Neural crest cell (in vitro differentiated cells): ENCODE results near the gene SLC25A11. TPM values are rescaled to one million over a fixed set of nuclear protein-coding genes. Genes with fewer than 3 reads are reported as not detected.

Experiments used
- DNase-seq: peaks from one replicate; pipeline ENCODE4 v3.0.0; 2021; ENCODE audit warnings: low read depth, mixed read lengths, low spot score
- H3K27ac Mint-ChIP-seq: one replicate; pipeline ENCODE4 v1.8.0; 2021; ENCODE audit warnings: mild to moderate bottlenecking, mixed read lengths; ENCODE audit not compliant: unreplicated experiment
- H3K27me3 Mint-ChIP-seq: 2 replicates; pipeline ENCODE4 v1.8.0; 2021; ENCODE audit warnings: low read depth, mild to moderate bottlenecking, mixed read lengths
- H3K36me3 Mint-ChIP-seq: 2 replicates; pipeline ENCODE4 v1.8.0; 2021; ENCODE audit warnings: low read depth, mild to moderate bottlenecking, mixed read lengths
- H3K4me1 Mint-ChIP-seq: 2 replicates; pipeline ENCODE4 v1.8.0; 2021; ENCODE audit warnings: mixed read lengths
- H3K4me3 Mint-ChIP-seq: one replicate; pipeline ENCODE4 v1.8.0; 2021; ENCODE audit warnings: mild to moderate bottlenecking, mixed read lengths
- H3K9me3 Mint-ChIP-seq: 2 replicates; pipeline ENCODE4 v1.8.0; 2021; ENCODE audit warnings: mixed read lengths
- CTCF ChIP-seq: fragments of 200-600 bp; sonication (generic); conservative IDR thresholded peaks from 2 replicates; pipeline ENCODE4 v1.5.0; 2021; ENCODE audit warnings: antibody characterized with exemption, mild to moderate bottlenecking
- microRNA-seq: library from miRNA; unstranded; fragments of <30 nt; microRNA quantifications from one replicate; pipeline ENCODE4, GENCODE V29; 2020
- total RNA-seq: library from RNA; stranded (reverse); gene quantifications from 2 replicates; pipeline ENCODE4 v1.2.1, GENCODE V29; 2021

SLC25A11 gene
- total RNA-seq, 1 donor from 2014 or later, result 67.7 TPM

DNA sequence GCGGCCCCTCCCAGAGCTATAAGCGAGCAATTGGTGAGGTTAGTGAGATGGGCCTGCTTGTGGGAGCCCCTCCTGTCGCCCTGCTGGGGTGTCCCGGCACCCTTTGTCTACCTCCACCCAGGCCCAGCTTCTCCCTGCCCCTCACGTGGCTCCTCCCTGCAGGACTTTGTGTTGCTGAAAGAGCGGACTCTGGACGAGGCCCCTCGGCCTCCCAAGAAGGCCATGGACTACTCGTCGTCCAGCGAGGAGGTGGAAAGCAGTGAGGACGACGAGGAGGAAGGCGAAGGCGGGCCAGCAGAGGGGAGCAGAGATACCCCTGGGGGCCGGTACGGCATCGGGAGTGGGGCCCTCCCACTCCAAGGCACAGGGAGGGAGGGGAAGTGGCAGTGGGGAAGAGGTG lies 46.6 kb downstream of the SLC25A11 start:
- no peak for DNase-seq
- TF ChIP-seq CTCF, result no peak
- Mint-ChIP-seq H3K27ac (no peak overlapping the region), H3K4me1 (peaks cover under 1% of the 10 kb centered on the region), H3K4me3 (no peak overlapping the region), H3K36me3 (no peaks in the 10 kb centered on the region), H3K9me3 (no peaks in the 10 kb centered on the region), H3K27me3 (no peaks in the 10 kb centered on the region)

DNA sequence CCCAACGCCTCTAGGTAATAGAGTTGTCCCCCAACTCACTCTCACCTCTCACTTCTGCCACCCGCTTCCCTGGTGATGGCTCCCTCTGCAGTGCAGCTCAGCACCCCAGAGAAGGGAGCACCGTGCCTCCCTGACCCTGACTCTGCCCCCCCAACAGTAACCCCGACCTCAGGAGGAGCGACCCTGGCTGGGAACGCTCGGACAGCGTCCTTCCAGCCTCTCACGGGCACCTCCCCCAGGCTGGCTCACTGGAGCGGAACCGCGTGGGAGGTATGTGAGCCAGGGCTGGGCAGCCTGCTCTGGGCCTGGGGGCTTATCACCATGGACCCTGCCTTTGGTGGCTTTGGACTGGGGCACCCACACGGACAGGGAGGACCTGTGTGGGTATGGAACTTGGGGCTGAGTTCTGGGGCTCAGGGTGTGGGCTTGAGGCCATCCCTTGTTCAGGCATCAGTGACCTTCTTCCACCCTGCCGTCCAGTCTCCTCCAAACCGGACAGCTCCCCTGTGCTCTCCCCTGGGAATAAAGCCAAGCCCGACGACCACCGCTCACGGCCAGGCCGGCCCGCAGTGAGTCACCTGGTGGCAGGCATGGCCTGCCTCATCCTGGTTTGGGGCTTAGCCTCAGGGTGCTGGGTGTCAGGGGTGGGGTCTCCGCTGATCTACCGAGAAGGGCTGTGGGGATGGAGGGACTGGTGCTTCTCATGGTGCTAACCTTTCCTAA lies 47.2 kb downstream of the SLC25A11 start:
- DNase-seq, result no peak
- Mint-ChIP-seq H3K4me3 (no peak overlapping the region), H3K27me3 (no peaks in the 10 kb centered on the region), H3K27ac (no peak overlapping the region), H3K9me3 (no peaks in the 10 kb centered on the region), H3K4me1 (no peaks in the 10 kb centered on the region), H3K36me3 (no peaks in the 10 kb centered on the region)
- no peak for TF ChIP-seq CTCF

DNA sequence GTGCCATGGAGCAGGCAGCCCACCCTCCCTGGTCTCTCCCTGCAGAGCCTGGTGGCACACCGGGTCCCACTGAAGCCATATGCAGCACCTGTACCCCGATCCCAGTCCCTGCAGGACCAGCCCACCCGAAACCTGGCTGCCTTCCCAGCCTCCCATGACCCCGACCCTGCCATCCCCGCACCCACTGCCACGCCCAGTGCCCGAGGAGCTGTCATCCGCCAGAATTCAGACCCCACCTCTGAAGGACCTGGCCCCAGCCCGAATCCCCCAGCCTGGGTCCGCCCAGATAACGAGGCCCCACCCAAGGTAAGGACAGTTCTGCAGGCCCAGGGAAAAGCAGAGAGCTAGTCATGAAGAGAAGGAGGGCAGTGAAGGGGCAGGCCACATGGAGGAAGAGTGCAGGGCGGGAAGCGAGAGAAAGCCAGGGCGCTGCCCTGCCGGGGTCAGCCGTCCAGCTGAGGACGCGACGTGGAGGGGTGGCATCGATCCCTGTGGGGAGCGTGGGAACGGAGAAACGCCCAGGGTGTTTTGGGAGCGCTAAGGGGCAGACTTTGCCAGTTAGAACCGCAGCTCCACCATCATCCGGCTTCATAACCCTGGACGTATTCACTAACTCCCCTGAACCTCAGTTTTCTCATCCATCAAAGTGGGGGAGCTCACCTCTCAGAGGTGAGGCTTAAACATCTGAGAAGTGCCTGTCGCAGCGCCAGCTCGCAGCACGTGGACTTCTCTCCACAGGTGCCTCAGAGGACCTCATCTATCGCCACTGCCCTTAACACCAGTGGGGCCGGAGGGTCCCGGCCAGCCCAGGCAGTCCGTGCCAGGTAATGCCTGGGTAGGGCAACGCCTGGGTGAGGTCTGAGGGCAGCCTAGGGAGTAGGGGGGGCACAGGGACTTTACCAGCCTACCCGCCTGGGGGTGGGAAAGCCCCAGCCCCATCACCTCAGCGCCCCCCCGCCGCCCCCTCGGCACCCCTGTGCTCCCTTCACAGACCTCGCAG lies 48.1 kb downstream of the SLC25A11 start:
- H3K36me3 Mint-ChIP-seq, result no peaks in the 10 kb centered on the region
- H3K4me1 Mint-ChIP-seq, result no peaks in the 10 kb centered on the region
- DNase-seq, result no peak
- H3K27me3 Mint-ChIP-seq, result no peaks in the 10 kb centered on the region
- H3K4me3 Mint-ChIP-seq, result no peak overlapping the region
- H3K27ac Mint-ChIP-seq, result no peak overlapping the region
- no peak for TF ChIP-seq CTCF
- H3K9me3 Mint-ChIP-seq, result no peaks in the 10 kb centered on the region

GRCh38 chr17:4887581-4887980 lies 52.3 kb downstream of the SLC25A11 start:
- Mint-ChIP-seq H3K4me1 (no peaks in the 10 kb centered on the region), H3K27me3 (no peaks in the 10 kb centered on the region), H3K9me3 (no peaks in the 10 kb centered on the region), H3K4me3 (no peak overlapping the region), H3K27ac (no peak overlapping the region), H3K36me3 (peaks cover 3% of the 10 kb centered on the region)
- TF ChIP-seq CTCF, result no peak
- no peak for DNase-seq

Small RNAs within 50 kb of the gene (microRNA-seq; reads per million reads assigned to microRNA genes)
- not detected for gene MIR6864
- not detected for gene MIR6865

Other genes starting within 250 kb of the SLC25A11 start
- 102 and 107 TPM in 2 replicates for gene PELP1, start 235.9 kb downstream of the SLC25A11 start, total RNA-seq
- 66.7 and 73.4 TPM in 2 replicates for gene ARRB2, start 229.4 kb downstream of the SLC25A11 start, total RNA-seq
- gene MED11, start 208.6 kb downstream of the SLC25A11 start, total RNA-seq, result 18.6 and 19.5 TPM in 2 replicates
- not detected in 2 replicates for gene ZMYND15, start 200.2 kb downstream of the SLC25A11 start, total RNA-seq
- gene CXCL16, start 200.1 kb downstream of the SLC25A11 start, total RNA-seq, result not detected in 2 replicates
- gene TM4SF5, start 168.2 kb downstream of the SLC25A11 start, total RNA-seq, result not detected in 2 replicates
- gene VMO1, start 153.7 kb downstream of the SLC25A11 start, total RNA-seq, result 1.0 and 1.6 TPM in 2 replicates
- not detected in 2 replicates for gene GLTPD2, start 151.1 kb downstream of the SLC25A11 start, total RNA-seq
- 174 and 181 TPM in 2 replicates for gene PSMB6, start 143.9 kb downstream of the SLC25A11 start, total RNA-seq
- 54.8 and 63.9 TPM in 2 replicates for gene PLD2, start 132.9 kb downstream of the SLC25A11 start, total RNA-seq
- 73.0 and 76.6 TPM in 2 replicates for gene MINK1, start 106.7 kb downstream of the SLC25A11 start, total RNA-seq
- gene C17orf107, start 40.5 kb downstream of the SLC25A11 start, total RNA-seq, result 1.7 and 1.8 TPM in 2 replicates
- 0.21 TPM in 1 of 2 replicates, not detected in the other for gene CHRNE, start 36.9 kb downstream of the SLC25A11 start, total RNA-seq
- gene GP1BA, start 7.8 kb downstream of the SLC25A11 start, total RNA-seq, result not detected in 2 replicates
- 90.4 and 93.2 TPM in 2 replicates for gene RNF167, start 222 bp upstream of the SLC25A11 start, total RNA-seq
- gene PFN1, start 8.5 kb upstream of the SLC25A11 start, total RNA-seq, result 626 and 630 TPM in 2 replicates
- 9.1 and 10.6 TPM in 2 replicates for gene ENO3, start 11.1 kb upstream of the SLC25A11 start, total RNA-seq
- 76.9 and 78.9 TPM in 2 replicates for gene SPAG7, start 27.8 kb upstream of the SLC25A11 start, total RNA-seq
- gene CAMTA2, start 47.6 kb upstream of the SLC25A11 start, total RNA-seq, result 12.5 and 17.4 TPM in 2 replicates
- 0.43 and 0.86 TPM in 2 replicates for gene INCA1, start 57.5 kb upstream of the SLC25A11 start, total RNA-seq
- 61.7 and 68.4 TPM in 2 replicates for gene KIF1C, start 57.9 kb upstream of the SLC25A11 start, total RNA-seq
- not detected in 2 replicates for gene SLC52A1, start 95.4 kb upstream of the SLC25A11 start, total RNA-seq
- gene ZFP3, start 138.4 kb upstream of the SLC25A11 start, total RNA-seq, result 0.11 and 0.12 TPM in 2 replicates
- gene ZNF232, start 171.8 kb upstream of the SLC25A11 start, total RNA-seq, result 41.9 and 43.9 TPM in 2 replicates
- gene USP6, start 176.0 kb upstream of the SLC25A11 start, total RNA-seq, result 0.26 and 0.30 TPM in 2 replicates